H9 (cell line): ENCODE measurements around the gene ZNG1B. TPM values are rescaled to one million over a fixed set of nuclear protein-coding genes. Genes with fewer than 3 reads are reported as not detected.
"Not testable (repeated sequence)": the region's sequence is repeated elsewhere in the genome, so short reads cannot be mapped to it uniquely, and the experiment has no call there.

Experiments used
- DNase-seq: peaks from one replicate; pipeline ENCODE4 v3.0.0-alpha.2; 2017
- H2AFZ ChIP-seq: one replicate; pipeline ENCODE4 v1.6.1; 2013; ENCODE audit warnings: mild to moderate bottlenecking, low read length, control low read depth, moderate library complexity
- H2AK5ac ChIP-seq: 2 replicates; pipeline ENCODE4 v1.6.1; 2013; ENCODE audit warnings: low read length, control low read depth, mixed read lengths; ENCODE audit not compliant: insufficient read length
- H2BK120ac ChIP-seq: one replicate; pipeline ENCODE4 v1.6.1; 2013; ENCODE audit warnings: low read depth, mild to moderate bottlenecking, low read length, control low read depth, inconsistent platforms; ENCODE audit not compliant: poor library complexity, severe bottlenecking
- H2BK12ac ChIP-seq: 2 replicates; pipeline ENCODE4 v1.6.1; 2013; ENCODE audit warnings: low read length, control low read depth, mixed read lengths, low read depth; ENCODE audit not compliant: insufficient read length
- H2BK15ac ChIP-seq: 2 replicates; pipeline ENCODE4 v1.6.1; 2013; ENCODE audit warnings: low read depth, low read length, control low read depth
- H2BK20ac ChIP-seq: one replicate; pipeline ENCODE4 v1.6.1; 2013; ENCODE audit warnings: low read depth, mild to moderate bottlenecking, low read length, control low read depth, inconsistent platforms; ENCODE audit not compliant: poor library complexity, severe bottlenecking
- H2BK5ac ChIP-seq: 2 replicates; pipeline ENCODE4 v1.6.1; 2013; ENCODE audit warnings: low read length, control low read depth, mixed read lengths; ENCODE audit not compliant: insufficient read length
- H3K14ac ChIP-seq: 2 replicates; pipeline ENCODE4 v1.6.1; 2013; ENCODE audit warnings: low read length, control low read depth; ENCODE audit not compliant: insufficient read depth
- H3K18ac ChIP-seq: 2 replicates; pipeline ENCODE4 v1.6.1; 2013; ENCODE audit warnings: low read depth, mild to moderate bottlenecking, mixed read lengths, low read length, control low read depth; ENCODE audit not compliant: insufficient read length
- H3K23ac ChIP-seq: 2 replicates; pipeline ENCODE4 v1.6.1; 2013; ENCODE audit warnings: low read length, control low read depth, mixed read lengths, low read depth; ENCODE audit not compliant: insufficient read length
- H3K23me2 ChIP-seq: 2 replicates; pipeline ENCODE4 v1.6.1; 2013; ENCODE audit warnings: low read depth, mild to moderate bottlenecking, mixed read lengths, low read length, control low read depth; ENCODE audit not compliant: insufficient read length, poor library complexity, severe bottlenecking
- H3K27ac ChIP-seq: 2 replicates; pipeline ENCODE4 v1.5.1; 2013; ENCODE audit warnings: low read length, control low read depth, mixed read lengths, low read depth; ENCODE audit not compliant: insufficient read length
- H3K27me3 ChIP-seq: 2 replicates; pipeline ENCODE4 v1.6.1; 2013; ENCODE audit warnings: low read length, control low read depth, inconsistent platforms; ENCODE audit not compliant: insufficient read depth
- H3K4ac ChIP-seq: 2 replicates; pipeline ENCODE4 v1.6.1; 2013; ENCODE audit warnings: low read depth, mild to moderate bottlenecking, control low read depth, inconsistent platforms, low read length, moderate library complexity
- H3K4me1 ChIP-seq: 2 replicates; pipeline ENCODE4 v1.6.1; 2013; ENCODE audit warnings: low read length, control low read depth, inconsistent platforms; ENCODE audit not compliant: insufficient read depth
- H3K4me2 ChIP-seq: 2 replicates; pipeline ENCODE4 v1.6.1; 2013; ENCODE audit warnings: low read length, control low read depth, mixed read lengths; ENCODE audit not compliant: insufficient read length, insufficient read depth
- H3K56ac ChIP-seq: 2 replicates; pipeline ENCODE4 v1.6.1; 2013; ENCODE audit warnings: low read depth, mild to moderate bottlenecking, mixed read lengths, low read length, control low read depth; ENCODE audit not compliant: insufficient read length
- H3K79me1 ChIP-seq: 2 replicates; pipeline ENCODE4 v1.6.1; 2013; ENCODE audit warnings: low read depth, mild to moderate bottlenecking, moderate library complexity, low read length, control low read depth, inconsistent platforms; ENCODE audit not compliant: insufficient read depth, poor library complexity, severe bottlenecking
- H3K79me2 ChIP-seq: 2 replicates; pipeline ENCODE4 v1.6.1; 2013; ENCODE audit warnings: low read length, control low read depth, inconsistent platforms; ENCODE audit not compliant: insufficient read depth
- H3K9ac ChIP-seq: 2 replicates; pipeline ENCODE4 v1.6.1; 2013; ENCODE audit warnings: low read length, control low read depth, mixed read lengths; ENCODE audit not compliant: insufficient read length; ENCODE audit errors: extremely low read depth
- H3K9me3 ChIP-seq: one replicate; pipeline ENCODE4 v1.6.1; 2013; ENCODE audit warnings: low read depth, low read length, inconsistent platforms; ENCODE audit not compliant: control insufficient read depth
- H3T11ph ChIP-seq: one replicate; pipeline ENCODE4 v1.6.1; 2013; ENCODE audit warnings: mild to moderate bottlenecking, low read length, control low read depth, inconsistent platforms
- H4K20me1 ChIP-seq: one replicate; pipeline ENCODE4 v1.6.1; 2013; ENCODE audit not compliant: control insufficient read depth, insufficient read length, insufficient read depth
- H4K5ac ChIP-seq: 2 replicates; pipeline ENCODE4 v1.6.1; 2013; ENCODE audit warnings: low read depth, mild to moderate bottlenecking, mixed read lengths, low read length, control low read depth; ENCODE audit not compliant: insufficient read length
- H4K8ac ChIP-seq: replicated peaks from 2 replicates; pipeline ENCODE4 v1.6.1; 2013; ENCODE audit warnings: low read length, control low read depth, mixed read lengths, low read depth; ENCODE audit not compliant: insufficient read length
- H4K91ac ChIP-seq: 2 replicates; pipeline ENCODE4 v1.6.1; 2013; ENCODE audit warnings: low read depth, mild to moderate bottlenecking, moderate library complexity, mixed read lengths, low read length, control low read depth; ENCODE audit not compliant: insufficient read length
- H3K27ac Mint-ChIP-seq, 3 experiments: 2 replicates in 2 of 3; 3 replicates in 1 of 3; pipeline ENCODE4 v1.8.0; 2020 to 2021; ENCODE audit warnings: mixed read lengths in 3 of 3, mild to moderate bottlenecking in 1 of 3, moderate library complexity in 1 of 3
- H3K27me3 Mint-ChIP-seq: 2 replicates; pipeline ENCODE4 v1.8.0; 2021; ENCODE audit warnings: low read depth, mild to moderate bottlenecking, moderate library complexity, mixed read lengths
- H3K36me3 Mint-ChIP-seq, 3 experiments: 2 replicates in 2 of 3; 3 replicates in 1 of 3; pipeline ENCODE4 v1.8.0; 2020 to 2021; ENCODE audit warnings: low read depth in 3 of 3, mixed read lengths in 3 of 3; ENCODE audit not compliant: insufficient read depth in 1 of 3
- H3K4me1 Mint-ChIP-seq, 2 experiments: 2 replicates each; pipeline ENCODE4 v1.8.0; 2020; ENCODE audit warnings: mixed read lengths in 2 of 2
- H3K4me3 Mint-ChIP-seq, 2 experiments: 2 replicates in 1 of 2; 3 replicates in 1 of 2; pipeline ENCODE4 v1.8.0; 2020 to 2021; ENCODE audit warnings: mild to moderate bottlenecking in 2 of 2, mixed read lengths in 2 of 2, moderate library complexity in 1 of 2
- H3K9me3 Mint-ChIP-seq, 2 experiments: 2 replicates in 1 of 2; 3 replicates in 1 of 2; pipeline ENCODE4 v1.8.0; 2020; ENCODE audit warnings: mild to moderate bottlenecking in 2 of 2, mixed read lengths in 2 of 2, moderate library complexity in 1 of 2
- WGBS: extraction: QIAGEN DNeasy Blood & Tissue Kit; methylation state at CpG from one replicate; pipeline ENCODE4 v1.1.7; 2013; ENCODE audit warnings: missing lambda C conversion rate, low lambda C conversion rate, mixed read lengths; ENCODE audit not compliant: insufficient read length; ENCODE audit errors: extremely low coverage; 5-methylcytosine and 5-hydroxymethylcytosine counted together
- total RNA-seq: library from RNA; stranded (reverse); gene quantifications from 2 replicates; pipeline ENCODE4 v1.2.1, GENCODE V29; 2021

ZNG1B gene
- total RNA-seq, 1 experiment from 2014 or later = 41.7 TPM

DNA sequence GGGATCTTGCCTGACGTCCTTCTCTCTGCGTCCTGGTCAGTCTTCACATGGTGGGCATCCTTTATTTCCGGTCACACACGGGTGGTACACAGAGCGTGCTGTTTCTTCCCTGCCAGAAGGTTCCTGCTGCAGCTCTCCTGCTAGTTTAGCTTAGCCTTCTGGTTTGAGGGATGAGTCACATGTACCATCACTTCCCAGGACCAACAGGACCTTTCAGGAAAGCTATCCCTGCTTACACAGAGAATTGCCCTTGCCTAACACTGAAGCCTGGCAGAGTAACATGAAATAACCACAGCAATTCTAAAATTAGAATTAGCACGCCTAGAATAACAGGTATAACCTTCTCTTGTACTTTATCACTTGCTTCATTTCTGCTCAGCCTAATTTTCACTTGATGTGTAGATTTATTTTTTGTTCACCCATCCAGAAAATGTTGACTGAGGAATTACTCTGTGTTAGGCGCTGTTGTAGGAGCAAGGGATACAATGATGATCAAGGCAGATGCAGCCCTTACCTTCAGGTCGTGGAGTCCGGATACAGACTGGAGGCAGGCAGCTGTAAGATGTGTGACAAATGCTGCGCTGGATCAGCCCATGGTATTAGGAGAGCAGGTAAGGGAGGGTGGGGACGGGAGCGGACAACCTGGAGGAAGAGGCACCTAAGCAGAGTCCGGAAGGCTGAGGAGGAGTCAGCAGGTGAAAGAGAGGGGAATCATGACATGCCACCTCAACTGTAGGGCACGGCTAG is 70.1 kb downstream of the ZNG1B start:
- not testable (repeated sequence) for H4K91ac ChIP-seq, H3K14ac ChIP-seq, H2BK120ac ChIP-seq, H3K4me2 ChIP-seq, H3T11ph ChIP-seq, H3K9me3 Mint-ChIP-seq, H3K23ac ChIP-seq, H3K56ac ChIP-seq, H3K9ac ChIP-seq, H2BK15ac ChIP-seq, H3K79me2 ChIP-seq, H2BK5ac ChIP-seq, H3K4me1 Mint-ChIP-seq, H3K79me1 ChIP-seq, H3K23me2 ChIP-seq, H4K20me1 ChIP-seq, H3K36me3 Mint-ChIP-seq, H4K5ac ChIP-seq, H2BK20ac ChIP-seq, H3K4ac ChIP-seq, H3K27ac Mint-ChIP-seq, H3K9me3 ChIP-seq, H3K4me1 ChIP-seq, H4K8ac ChIP-seq, H2AK5ac ChIP-seq, H2AFZ ChIP-seq, H3K18ac ChIP-seq, H3K27ac ChIP-seq, H2BK12ac ChIP-seq
- Mint-ChIP-seq H3K27me3 (peaks cover 69% of the 10 kb centered on the region), H3K4me3 (peak overlapping the region in 1 of 2 experiments; percentile 38; a peak in 1 of 5 replicates)
- peaks cover 14% of the 10 kb centered on the region; the same call in 1 of the 2 replicates for H3K27me3 ChIP-seq
- DNase-seq = peak; percentile 33
- no CpG with 5 or more reads among the region's 14 CpGs for WGBS

DNA sequence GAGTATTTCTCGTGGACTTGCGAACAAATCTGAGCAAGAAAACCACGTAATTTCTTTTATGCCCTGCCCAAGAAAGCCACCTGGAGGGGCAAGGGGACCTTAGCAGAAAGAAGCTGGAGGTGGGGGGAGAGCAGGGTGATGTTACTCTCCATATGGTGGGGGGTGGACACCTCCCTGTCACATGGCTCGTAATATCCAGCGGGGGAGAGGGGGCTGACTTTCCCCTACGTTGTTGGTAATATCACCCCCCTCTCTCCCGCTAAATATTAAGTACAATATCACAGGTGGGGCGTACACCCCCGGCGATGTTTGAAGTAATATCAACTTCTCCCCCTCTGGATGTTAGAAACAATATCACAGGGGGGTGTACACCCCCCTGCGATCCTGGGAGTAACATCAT is 70.7 kb downstream of the ZNG1B start:
- H2BK20ac ChIP-seq, H3K4me1 ChIP-seq, H4K5ac ChIP-seq, H3K23ac ChIP-seq, H3K56ac ChIP-seq, H4K8ac ChIP-seq, H3K79me2 ChIP-seq, H2BK12ac ChIP-seq, H2BK120ac ChIP-seq, H2BK5ac ChIP-seq, H4K91ac ChIP-seq, H3K9me3 Mint-ChIP-seq, H4K20me1 ChIP-seq, H3T11ph ChIP-seq, H3K27ac ChIP-seq, DNase-seq, H3K4me2 ChIP-seq, H3K4ac ChIP-seq, H3K4me1 Mint-ChIP-seq, H2AFZ ChIP-seq, H3K18ac ChIP-seq, H3K79me1 ChIP-seq, H3K4me3 Mint-ChIP-seq, H3K9ac ChIP-seq, H3K9me3 ChIP-seq, H2AK5ac ChIP-seq, H3K14ac ChIP-seq, H3K23me2 ChIP-seq, H2BK15ac ChIP-seq, H3K27ac Mint-ChIP-seq, H3K36me3 Mint-ChIP-seq: not testable (repeated sequence)
- no CpG with 5 or more reads among the region's 11 CpGs for WGBS
- H3K27me3 Mint-ChIP-seq = peaks cover 64% of the 10 kb centered on the region
- peaks cover 12% of the 10 kb centered on the region; the same call in 1 of the 2 replicates for H3K27me3 ChIP-seq
